Lower lobe of right lung (tissue), 2 donors: ENCODE results near the gene XRCC4. TPM values are rescaled to one million over a fixed set of nuclear protein-coding genes. Genes with fewer than 3 reads are reported as not detected.

Experiments used
- ATAC-seq, 2 donors: fragments of 200-7000 bp; cut with Tn5 transposase; one replicate each; pipeline ENCODE4 v1.9.1; 2020 to 2022; ENCODE audit warnings: mild to moderate bottlenecking in 2 of 2, moderate library complexity in 2 of 2
- DNase-seq: peaks from one replicate; pipeline ENCODE4 v3.0.0-alpha.2; 2020
- H3K27ac ChIP-seq: fragments of 200-600 bp; one replicate; pipeline ENCODE4 v1.8.0; 2022
- H3K27me3 ChIP-seq: fragments of 200-600 bp; one replicate; pipeline ENCODE4 v1.8.0; 2022; ENCODE audit warnings: low read depth
- H3K36me3 ChIP-seq: fragments of 200-600 bp; one replicate; pipeline ENCODE4 v1.8.0; 2022; ENCODE audit warnings: mild to moderate bottlenecking
- H3K4me1 ChIP-seq: fragments of 200-600 bp; one replicate; pipeline ENCODE4 v1.8.0; 2022
- H3K4me3 ChIP-seq: fragments of 200-600 bp; one replicate; pipeline ENCODE4 v1.8.0; 2022; ENCODE audit warnings: mild to moderate bottlenecking
- H3K9me3 ChIP-seq: fragments of 200-600 bp; one replicate; pipeline ENCODE4 v1.8.0; 2022
- CTCF ChIP-seq: fragments of 200-600 bp; IDR thresholded peaks from one replicate; pipeline ENCODE4 v1.8.0; 2022; ENCODE audit warnings: antibody characterized with exemption, mild to moderate bottlenecking
- intact Hi-C: fragments of 100-400 bp; cut with DNase I; formaldehyde crosslinking; loops from one replicate; pipeline ENCODE4 v1.11.0; 2022
- total RNA-seq: library from RNA; stranded (reverse); fragmentation: NEBNext Ultra II Directional; extraction: Animal tissue kit (Norgen Biotek cat#: 25700); gene quantifications from one replicate; pipeline ENCODE4 v1.2.1, GENCODE V29; 2021
- donor health status: DM: no; HTN: yes; CAD: no; lungs with severe emphysema.

The XRCC4 gene
- total RNA-seq, 1 donor from 2014 or later = 9.2 TPM

- H3K27ac ChIP-seq = no peak overlapping the region
- H3K4me1 ChIP-seq = peaks cover 8% of the 10 kb centered on the region
- H3K36me3 ChIP-seq = no peaks in the 10 kb centered on the region
- H3K4me3 ChIP-seq = no peak overlapping the region
- no peaks in the 10 kb centered on the region for H3K9me3 ChIP-seq
- DNase-seq (no peak), ATAC-seq (no peak)
- no peaks in the 10 kb centered on the region for H3K27me3 ChIP-seq
- intact Hi-C loops = no loop called here
- TF ChIP-seq CTCF = no peak
Observed at GRCh38 chr5:83034528-83035207, 42.7 kb upstream of the XRCC4 start.

GRCh38 chr5:83035373-83036100, 41.8 kb upstream of the XRCC4 start:
- Histone ChIP-seq H3K4me3 (no peak overlapping the region), H3K4me1 (peaks cover 8% of the 10 kb centered on the region), H3K9me3 (no peaks in the 10 kb centered on the region), H3K36me3 (no peaks in the 10 kb centered on the region), H3K27me3 (no peaks in the 10 kb centered on the region), H3K27ac (no peak overlapping the region)
- intact Hi-C loops = no loop called here
- ATAC-seq (no peak), DNase-seq (no peak)
- TF ChIP-seq CTCF = no peak

DNA sequence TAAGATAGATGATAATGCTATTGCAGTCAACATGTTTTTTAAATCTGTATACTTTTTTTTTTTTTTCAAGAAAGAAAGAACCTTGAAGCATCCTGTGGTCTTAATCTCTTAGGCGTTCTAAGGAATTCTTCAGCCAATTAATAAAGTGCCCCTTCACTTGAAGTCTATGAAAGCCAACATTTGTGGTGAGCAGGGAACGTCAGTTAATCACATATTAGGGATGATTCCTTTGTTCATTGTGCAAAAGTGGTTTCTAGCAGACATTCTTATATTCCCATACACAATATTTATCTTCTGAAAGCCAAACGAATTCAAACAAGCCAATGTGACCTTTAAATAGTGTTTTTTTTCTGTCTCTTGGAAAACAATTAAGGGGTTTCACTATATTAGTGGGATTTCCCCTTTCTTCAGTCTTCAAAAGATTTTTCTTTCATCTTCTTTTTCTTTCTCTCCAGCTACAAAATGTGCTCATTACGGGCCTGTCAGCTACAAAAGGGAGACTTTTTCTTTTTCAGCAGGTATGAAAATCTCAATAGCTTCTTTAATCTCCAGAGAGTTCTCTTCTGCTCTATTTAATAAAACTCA, 40.3 kb upstream of the XRCC4 start:
- Histone ChIP-seq H3K36me3 (no peaks in the 10 kb centered on the region), H3K27me3 (no peaks in the 10 kb centered on the region), H3K9me3 (no peaks in the 10 kb centered on the region), H3K4me1 (peaks cover 8% of the 10 kb centered on the region), H3K27ac (no peak overlapping the region), H3K4me3 (no peak overlapping the region)
- ATAC-seq (no peak), DNase-seq (no peak)
- intact Hi-C loops = no loop called here
- TF ChIP-seq CTCF = no peak

GRCh38 chr5:83038924-83039323, 38.4 kb upstream of the XRCC4 start:
- intact Hi-C loops = no loop called here
- no peaks in the 10 kb centered on the region for H3K9me3 ChIP-seq
- H3K36me3 ChIP-seq = no peaks in the 10 kb centered on the region
- no peak overlapping the region for H3K4me3 ChIP-seq
- no peak for DNase-seq
- ATAC-seq = no peak
- no peak for TF ChIP-seq CTCF
- H3K27me3 ChIP-seq = no peaks in the 10 kb centered on the region
- H3K4me1 ChIP-seq = peaks cover 8% of the 10 kb centered on the region
- no peak overlapping the region for H3K27ac ChIP-seq

DNA sequence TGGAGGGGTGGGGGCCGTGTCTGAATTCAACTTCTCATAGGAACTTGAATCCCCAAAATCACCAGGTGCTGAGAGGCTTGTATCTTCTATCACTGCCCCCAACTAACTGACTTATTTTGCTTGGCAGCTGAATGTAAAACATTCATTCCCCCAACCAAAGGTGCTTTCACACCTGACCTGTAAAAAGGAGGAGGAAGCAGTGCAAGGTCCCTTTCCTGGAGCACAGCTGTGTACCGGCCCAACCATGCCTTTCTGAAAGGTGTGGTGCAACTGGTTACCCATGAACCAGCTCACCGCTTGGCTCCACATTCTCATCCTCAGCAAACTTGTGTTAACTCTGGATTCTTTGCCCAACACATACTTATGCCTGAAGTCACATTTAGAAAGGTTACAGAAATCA, 34.8 kb upstream of the XRCC4 start:
- Histone ChIP-seq H3K4me3 (no peak overlapping the region), H3K9me3 (no peaks in the 10 kb centered on the region), H3K4me1 (no peaks in the 10 kb centered on the region), H3K36me3 (no peaks in the 10 kb centered on the region), H3K27me3 (no peaks in the 10 kb centered on the region), H3K27ac (no peak overlapping the region)
- no peak for ATAC-seq
- no peak for TF ChIP-seq CTCF
- intact Hi-C loops = no loop called here
- DNase-seq = no peak
